HEK293T (cell line): ENCODE data around the gene KIF13A.

ENCODE experiments used
- BHLHE40 ChIP-seq: fragments of 450-650 bp; IDR thresholded peaks from 2 replicates; pipeline ENCODE4 v1.6.1; 2016; ENCODE audit warnings: mild to moderate bottlenecking, moderate library complexity, borderline replicate concordance
- FOXK2 ChIP-seq: fragments of 450-650 bp; IDR thresholded peaks from 2 replicates; pipeline ENCODE4 v1.6.1; 2016; ENCODE audit warnings: mild to moderate bottlenecking
- FOXM1 ChIP-seq: fragments of 450-650 bp; IDR thresholded peaks from 2 replicates; pipeline ENCODE4 v1.6.1; 2017; ENCODE audit warnings: mild to moderate bottlenecking, borderline replicate concordance
- SP1 ChIP-seq: fragments of 450-650 bp; IDR thresholded peaks from 2 replicates; pipeline ENCODE4 v1.6.1; 2017
- SUZ12 ChIP-seq: fragments of 450-650 bp; IDR thresholded peaks from 2 replicates; pipeline ENCODE4 v1.6.1; 2016; ENCODE audit warnings: mild to moderate bottlenecking
- TF ChIP-seq, protein P1 (sequence below): fragments of 450-650 bp; IDR thresholded peaks from 2 replicates; pipeline ENCODE4 v1.6.1; 2016

DNA sequence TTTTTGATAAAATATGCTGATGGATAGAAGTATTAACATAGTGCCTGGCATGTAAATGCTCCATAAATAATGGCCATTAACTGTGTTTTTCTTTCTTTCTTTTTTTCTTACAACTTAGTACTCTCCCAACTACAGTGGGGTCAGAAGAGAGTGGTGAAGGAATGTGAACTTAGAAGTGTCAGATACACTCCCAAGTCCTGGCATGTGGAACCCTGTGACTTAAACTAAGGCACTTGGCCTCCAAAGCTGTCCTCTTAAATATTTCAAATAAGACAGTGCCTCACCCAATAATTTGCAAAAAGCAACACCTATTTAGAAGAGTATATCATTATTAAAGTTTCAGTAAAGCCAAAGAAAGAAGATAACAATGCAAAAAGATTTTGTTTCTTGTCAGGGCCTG, 151.7 kb downstream of the KIF13A start:
- TF ChIP-seq SP1 (no peak), FOXM1 (no peak), SUZ12 (no peak), BHLHE40 (no peak), FOXK2 (no peak)
- TF ChIP-seq, protein P1, sequence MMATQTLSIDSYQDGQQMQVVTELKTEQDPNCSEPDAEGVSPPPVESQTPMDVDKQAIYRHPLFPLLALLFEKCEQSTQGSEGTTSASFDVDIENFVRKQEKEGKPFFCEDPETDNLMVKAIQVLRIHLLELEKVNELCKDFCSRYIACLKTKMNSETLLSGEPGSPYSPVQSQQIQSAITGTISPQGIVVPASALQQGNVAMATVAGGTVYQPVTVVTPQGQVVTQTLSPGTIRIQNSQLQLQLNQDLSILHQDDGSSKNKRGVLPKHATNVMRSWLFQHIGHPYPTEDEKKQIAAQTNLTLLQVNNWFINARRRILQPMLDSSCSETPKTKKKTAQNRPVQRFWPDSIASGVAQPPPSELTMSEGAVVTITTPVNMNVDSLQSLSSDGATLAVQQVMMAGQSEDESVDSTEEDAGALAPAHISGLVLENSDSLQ, result 0 out of 2 replicates have a peak, but pooled peaks have one; percentile 19
